OCI-LY1 (cell line): ENCODE measurements around the gene CAPN14.

Source experiments
- H2AFZ ChIP-seq: fragments of 200-600 bp; sonication (generic), shearing (Covaris generic); 2 replicates; pipeline ENCODE4 v1.6.0; 2014; ENCODE audit warnings: antibody characterized with exemption, mild to moderate bottlenecking, low read length
- H3F3A ChIP-seq: fragments of 200-600 bp; sonication (generic), shearing (Covaris generic); 2 replicates; pipeline ENCODE4 v1.6.0; 2014; ENCODE audit warnings: mild to moderate bottlenecking, antibody characterized with exemption, low read length, moderate library complexity; ENCODE audit not compliant: insufficient read depth
- H3K27ac ChIP-seq: fragments of 200-600 bp; sonication (generic); 2 replicates; pipeline ENCODE4 v1.5.1; 2014; ENCODE audit warnings: low read length, mixed run types, mild to moderate bottlenecking, low read depth; ENCODE audit not compliant: poor library complexity, severe bottlenecking
- H3K27me3 ChIP-seq: fragments of 200-600 bp; sonication (generic); 2 replicates; pipeline ENCODE4 v1.6.0; 2014; ENCODE audit warnings: antibody characterized with exemption, mild to moderate bottlenecking, low read length, moderate library complexity; ENCODE audit not compliant: insufficient read depth
- H3K36me3 ChIP-seq: fragments of 200-600 bp; sonication (generic); 2 replicates; pipeline ENCODE4 v1.6.1; 2014; ENCODE audit warnings: mild to moderate bottlenecking, antibody characterized with exemption, low read length, moderate library complexity, mixed read lengths; ENCODE audit not compliant: insufficient read depth
- H3K4me1 ChIP-seq: fragments of 200-600 bp; sonication (generic); 2 replicates; pipeline ENCODE4 v1.5.1; 2014; ENCODE audit warnings: mild to moderate bottlenecking, low read length, moderate library complexity; ENCODE audit not compliant: insufficient read depth, severe bottlenecking
- H3K4me2 ChIP-seq: fragments of 200-600 bp; sonication (generic), shearing (Covaris generic); 2 replicates; pipeline ENCODE4 v1.6.1; 2014; ENCODE audit warnings: low read length
- H3K4me3 ChIP-seq: fragments of 200-600 bp; sonication (generic); 2 replicates; pipeline ENCODE4 v1.5.1; 2014; ENCODE audit warnings: low read length, low read depth, mild to moderate bottlenecking, mixed read lengths; ENCODE audit not compliant: poor library complexity, severe bottlenecking
- H3K79me2 ChIP-seq: fragments of 200-600 bp; shearing (Covaris generic); 2 replicates; pipeline ENCODE4 v1.6.1; 2016; ENCODE audit warnings: mixed run types, low read length, mixed read lengths; ENCODE audit not compliant: insufficient read depth
- H3K9ac ChIP-seq: fragments of 200-600 bp; sonication (generic), shearing (Covaris generic); 2 replicates; pipeline ENCODE4 v1.6.1; 2014; ENCODE audit warnings: mild to moderate bottlenecking, low read length, mixed read lengths
- H3K9me2 ChIP-seq: fragments of 200-600 bp; sonication (generic), shearing (Covaris generic); 2 replicates; pipeline ENCODE4 v1.6.1; 2014; ENCODE audit warnings: low read depth, mild to moderate bottlenecking, low read length, mixed read lengths
- H3K9me3 ChIP-seq: fragments of 200-600 bp; shearing (Covaris generic); 2 replicates; pipeline ENCODE4 v1.6.1; 2014; ENCODE audit warnings: low read length, mixed read lengths
- H4K20me1 ChIP-seq: fragments of 200-600 bp; sonication (generic), shearing (Covaris generic); 2 replicates; pipeline ENCODE4 v1.6.0; 2016; ENCODE audit warnings: mild to moderate bottlenecking, low read length; ENCODE audit not compliant: insufficient read depth
- CTCF ChIP-seq: fragments of 200-600 bp; sonication (generic), shearing (Covaris generic); IDR thresholded peaks from 2 replicates; pipeline ENCODE4 v1.5.1; 2017; ENCODE audit warnings: mild to moderate bottlenecking, antibody characterized with exemption, low read length, moderate library complexity, mixed read lengths
- EZH2 ChIP-seq: fragments of 200-600 bp; sonication (generic), shearing (Covaris generic); IDR thresholded peaks from 2 replicates; pipeline ENCODE4 v1.8.0; 2017; ENCODE audit warnings: borderline replicate concordance, mixed run types, mild to moderate bottlenecking, antibody characterized with exemption, low read length, moderate library complexity, mixed read lengths

CAPN14 gene

GRCh38 chr2:31263636-31264190, 46.4 kb upstream of the CAPN14 start:
- no peaks in the 10 kb centered on the region for H4K20me1 ChIP-seq
- no peak overlapping the region for H3K27ac ChIP-seq
- H3K4me3 ChIP-seq, result no peak overlapping the region
- H3K4me2 ChIP-seq, result no peak overlapping the region
- H3K9ac ChIP-seq, result no peak overlapping the region
- no peaks in the 10 kb centered on the region for H3K79me2 ChIP-seq
- no peaks in the 10 kb centered on the region for H3K36me3 ChIP-seq
- no peaks in the 10 kb centered on the region for H3F3A ChIP-seq
- H3K9me3 ChIP-seq, result no peaks in the 10 kb centered on the region
- no peaks in the 10 kb centered on the region for H3K9me2 ChIP-seq
- H3K27me3 ChIP-seq, result 0 out of 2 replicates have a peak, but pooled peaks cover 3% of the 10 kb centered on the region
- no peak overlapping the region for H2AFZ ChIP-seq
- H3K4me1 ChIP-seq, result no peaks in the 10 kb centered on the region
- no peak for TF ChIP-seq EZH2
- no peak for TF ChIP-seq CTCF

- no peak overlapping the region for H2AFZ ChIP-seq
- H3K36me3 ChIP-seq, result no peaks in the 10 kb centered on the region
- no peaks in the 10 kb centered on the region for H3F3A ChIP-seq
- H3K27ac ChIP-seq, result no peak overlapping the region
- H3K9me2 ChIP-seq, result no peaks in the 10 kb centered on the region
- H3K27me3 ChIP-seq, result 0 out of 2 replicates have a peak, but pooled peaks cover under 1% of the 10 kb centered on the region
- no peak overlapping the region for H3K4me2 ChIP-seq
- no peak overlapping the region for H3K9ac ChIP-seq
- TF ChIP-seq EZH2, result no peak
- TF ChIP-seq CTCF, result no peak
- H3K9me3 ChIP-seq, result no peaks in the 10 kb centered on the region
- peaks cover 11% of the 10 kb centered on the region for H3K4me1 ChIP-seq
- no peak overlapping the region for H3K4me3 ChIP-seq
- H3K79me2 ChIP-seq, result no peaks in the 10 kb centered on the region
- no peaks in the 10 kb centered on the region for H4K20me1 ChIP-seq
Measured at GRCh38 chr2:31260870-31261269, 43.6 kb upstream of the CAPN14 start.

GRCh38 chr2:31259075-31259474, 41.8 kb upstream of the CAPN14 start:
- Histone ChIP-seq H3K4me2 (no peak overlapping the region), H3K36me3 (no peaks in the 10 kb centered on the region), H3K9ac (no peak overlapping the region), H3K4me3 (no peak overlapping the region), H3F3A (no peaks in the 10 kb centered on the region), H2AFZ (no peak overlapping the region), H3K27ac (no peak overlapping the region), H3K9me3 (no peaks in the 10 kb centered on the region), H3K9me2 (no peaks in the 10 kb centered on the region), H3K4me1 (peaks cover 21% of the 10 kb centered on the region), H4K20me1 (no peaks in the 10 kb centered on the region), H3K27me3 (no peaks in the 10 kb centered on the region), H3K79me2 (no peaks in the 10 kb centered on the region)
- TF ChIP-seq EZH2 (no peak), CTCF (no peak)
